ENCODE measurements around the gene MORN3. TPM values are rescaled to one million over a fixed set of nuclear protein-coding genes. Genes with fewer than 3 reads are reported as not detected.
A peak's percentile ranks its signal among the peaks of the same experiment; 100 is the strongest.

The MORN3 gene
- total and polyA plus RNA-seq, 9 of the 15 experiments (the other 6 are each of a cell fraction or from before 2014, with no cell fraction given) = 0.09 to 0.27 (median 0.20) TPM

GRCh38 chr12:121649819-121650353 lies 19.6 kb downstream of the MORN3 start (continued):
- TF ChIP-seq TCFL5 (CRISPR knock-in tag; conservative IDR thresholded peaks at IDR 0.05) (no peak), SMARCA4 (IDR thresholded peaks at IDR 0.05) (peak; percentile 96), ZNF316 (IDR thresholded peaks at IDR 0.05) (no peak), ASH1L (IDR thresholded peaks at IDR 0.05; ENCODE audit: borderline replicate concordance, low read depth, partially characterized antibody) (no peak), ATF1 (CRISPR knock-in tag; IDR thresholded peaks at IDR 0.05) (no peak), ATF1 (tag; IDR thresholded peaks at IDR 0.05) (peak; percentile 69), SMARCC2 (IDR thresholded peaks at IDR 0.05; ENCODE audit: low read depth) (peak; percentile 81; the same call in 1 of the 2 replicates), TAF1 (IDR thresholded peaks at IDR 0.05; ENCODE audit: control insufficient read depth, extremely low read depth, insufficient read depth, low read length, severe bottlenecking) (no peak), CBFA2T2 (conservative IDR thresholded peaks at IDR 0.05) (peak; percentile 94), PKNOX1 (IDR thresholded peaks at IDR 0.05) (peak; percentile 71), TBL1XR1 (IDR thresholded peaks at IDR 0.05; ENCODE audit: low read length in 2 of 2) (peak in 1 of 2 experiments; percentile 80; a peak in 1 of 4 replicates), EHMT2 (IDR thresholded peaks at IDR 0.05) (peak; percentile 50), CREBBP (IDR thresholded peaks at IDR 0.05; ENCODE audit: low read depth, low read length) (no peak), TEAD4 (IDR thresholded peaks at IDR 0.05; ENCODE audit: low read length) (peak; percentile 97), TEAD4 (CRISPR knock-in tag; IDR thresholded peaks at IDR 0.05; ENCODE audit: borderline replicate concordance) (no peak), ATF4 (CRISPR knock-in tag; IDR thresholded peaks at IDR 0.05) (no peak), PML (IDR thresholded peaks at IDR 0.05; ENCODE audit: low read length) (peak; percentile 94), LARP7 (IDR thresholded peaks at IDR 0.05) (0 out of 2 replicates have a peak, but pooled peaks have one; percentile 43), RBM14 (IDR thresholded peaks at IDR 0.05; ENCODE audit: borderline replicate concordance, insufficient read depth, low read depth, low read length) (no peak), YBX1 (IDR thresholded peaks at IDR 0.05) (no peak), SMARCA5 (IDR thresholded peaks at IDR 0.05) (0 out of 2 replicates have a peak, but pooled peaks have one; percentile 78), CREM (IDR thresholded peaks at IDR 0.05; ENCODE audit: low read depth) (peak; percentile 72), SNRNP70 (optimal IDR thresholded peaks at IDR 0.05; ENCODE audit: low read depth, low read length) (no peak)
- TF ChIP-seq, protein P1, sequence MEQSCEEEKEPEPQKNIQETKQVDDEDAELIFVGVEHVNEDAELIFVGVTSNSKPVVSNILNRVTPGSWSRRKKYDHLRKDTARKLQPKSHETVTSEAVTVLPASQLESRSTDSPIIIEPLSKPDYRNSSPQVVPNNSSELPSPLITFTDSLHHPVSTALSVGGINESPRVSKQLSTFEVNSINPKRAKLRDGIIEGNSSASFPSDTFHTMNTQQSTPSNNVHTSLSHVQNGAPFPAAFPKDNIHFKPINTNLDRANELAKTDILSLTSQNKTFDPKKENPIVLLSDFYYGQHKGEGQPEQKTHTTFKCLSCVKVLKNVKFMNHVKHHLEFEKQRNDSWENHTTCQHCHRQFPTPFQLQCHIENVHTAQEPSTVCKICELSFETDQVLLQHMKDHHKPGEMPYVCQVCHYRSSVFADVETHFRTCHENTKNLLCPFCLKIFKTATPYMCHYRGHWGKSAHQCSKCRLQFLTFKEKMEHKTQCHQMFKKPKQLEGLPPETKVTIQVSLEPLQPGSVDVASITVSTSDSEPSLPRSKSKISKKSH (CRISPR knock-in tag; IDR thresholded peaks at IDR 0.05) = no peak
- TF ChIP-seq, protein P2, sequence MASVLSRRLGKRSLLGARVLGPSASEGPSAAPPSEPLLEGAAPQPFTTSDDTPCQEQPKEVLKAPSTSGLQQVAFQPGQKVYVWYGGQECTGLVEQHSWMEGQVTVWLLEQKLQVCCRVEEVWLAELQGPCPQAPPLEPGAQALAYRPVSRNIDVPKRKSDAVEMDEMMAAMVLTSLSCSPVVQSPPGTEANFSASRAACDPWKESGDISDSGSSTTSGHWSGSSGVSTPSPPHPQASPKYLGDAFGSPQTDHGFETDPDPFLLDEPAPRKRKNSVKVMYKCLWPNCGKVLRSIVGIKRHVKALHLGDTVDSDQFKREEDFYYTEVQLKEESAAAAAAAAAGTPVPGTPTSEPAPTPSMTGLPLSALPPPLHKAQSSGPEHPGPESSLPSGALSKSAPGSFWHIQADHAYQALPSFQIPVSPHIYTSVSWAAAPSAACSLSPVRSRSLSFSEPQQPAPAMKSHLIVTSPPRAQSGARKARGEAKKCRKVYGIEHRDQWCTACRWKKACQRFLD (CRISPR knock-in tag; IDR thresholded peaks at IDR 0.05) = peak; percentile 92
